ENCODE results near the gene CAMTA1.

CAMTA1 gene

DNA sequence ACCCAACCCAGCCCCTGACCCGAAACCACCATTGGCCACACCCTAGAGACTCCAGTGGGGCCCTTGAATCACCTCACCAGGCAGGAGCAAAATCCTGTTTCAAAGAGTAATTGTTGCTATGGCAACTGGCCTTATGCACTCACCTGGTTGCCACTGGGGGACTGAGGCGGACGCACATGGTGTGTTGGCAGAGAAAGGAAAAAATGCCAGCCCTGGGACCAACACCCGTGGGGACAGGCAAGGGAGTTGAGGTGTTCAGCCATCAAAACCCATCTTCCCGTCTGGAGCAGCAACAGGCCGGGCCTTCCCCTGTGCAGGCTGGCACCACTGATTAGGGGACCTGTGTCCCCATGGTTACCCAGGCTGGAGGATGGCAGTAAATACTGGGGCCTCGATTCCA lies 590.1 kb downstream of the CAMTA1 start:
- H3K4me3 ChIP-seq (ENCODE audit: low read depth, low read length): no peak overlapping the region
- H3K9me3 ChIP-seq (ENCODE audit: control insufficient read depth, insufficient read depth, low read depth, low read length): no peaks in the 10 kb centered on the region
- H3K4me1 ChIP-seq (ENCODE audit: control insufficient read depth, insufficient read depth, low read length): peaks cover 7% of the 10 kb centered on the region
- no peak overlapping the region for H3K27ac ChIP-seq (ENCODE audit: extremely low read depth, low read depth, low read length)
- no peaks in the 10 kb centered on the region for H3K36me3 ChIP-seq (ENCODE audit: control insufficient read depth in 2 of 2, insufficient read depth in 1 of 2, low read length in 2 of 2)
- ChIA-PET CTCF (no interaction called here), POLR2A (no interaction called here)
- TF ChIP-seq ZNF670 (tag by site-specific recombination; IDR thresholded peaks at IDR 0.05; ENCODE audit: low read depth) (no peak), ZNF274 (IDR thresholded peaks at IDR 0.05; ENCODE audit: low read length) (no peak), ZNF274 (tag by site-specific recombination; IDR thresholded peaks at IDR 0.05; ENCODE audit: borderline replicate concordance) (no peak), ZNF426 (tag by site-specific recombination; IDR thresholded peaks at IDR 0.05) (no peak), ZNF544 (tag by site-specific recombination; IDR thresholded peaks at IDR 0.05) (no peak), PBX3 (CRISPR knock-in tag; IDR thresholded peaks at IDR 0.05) (no peak), ZSCAN23 (tag by site-specific recombination; IDR thresholded peaks at IDR 0.05) (no peak), ZNF335 (tag by site-specific recombination; conservative IDR thresholded peaks at IDR 0.05) (no peak), ZNF311 (tag by site-specific recombination; IDR thresholded peaks at IDR 0.05; ENCODE audit: borderline replicate concordance) (no peak), KLF7 (tag by site-specific recombination; IDR thresholded peaks at IDR 0.05; ENCODE audit: borderline replicate concordance) (no peak), ZNF610 (tag by site-specific recombination; IDR thresholded peaks at IDR 0.05; ENCODE audit: borderline replicate concordance) (no peak), KLF1 (tag by site-specific recombination; IDR thresholded peaks at IDR 0.05) (no peak), SCRT2 (tag by site-specific recombination; IDR thresholded peaks at IDR 0.05) (no peak)
- TF ChIP-seq, protein P1, sequence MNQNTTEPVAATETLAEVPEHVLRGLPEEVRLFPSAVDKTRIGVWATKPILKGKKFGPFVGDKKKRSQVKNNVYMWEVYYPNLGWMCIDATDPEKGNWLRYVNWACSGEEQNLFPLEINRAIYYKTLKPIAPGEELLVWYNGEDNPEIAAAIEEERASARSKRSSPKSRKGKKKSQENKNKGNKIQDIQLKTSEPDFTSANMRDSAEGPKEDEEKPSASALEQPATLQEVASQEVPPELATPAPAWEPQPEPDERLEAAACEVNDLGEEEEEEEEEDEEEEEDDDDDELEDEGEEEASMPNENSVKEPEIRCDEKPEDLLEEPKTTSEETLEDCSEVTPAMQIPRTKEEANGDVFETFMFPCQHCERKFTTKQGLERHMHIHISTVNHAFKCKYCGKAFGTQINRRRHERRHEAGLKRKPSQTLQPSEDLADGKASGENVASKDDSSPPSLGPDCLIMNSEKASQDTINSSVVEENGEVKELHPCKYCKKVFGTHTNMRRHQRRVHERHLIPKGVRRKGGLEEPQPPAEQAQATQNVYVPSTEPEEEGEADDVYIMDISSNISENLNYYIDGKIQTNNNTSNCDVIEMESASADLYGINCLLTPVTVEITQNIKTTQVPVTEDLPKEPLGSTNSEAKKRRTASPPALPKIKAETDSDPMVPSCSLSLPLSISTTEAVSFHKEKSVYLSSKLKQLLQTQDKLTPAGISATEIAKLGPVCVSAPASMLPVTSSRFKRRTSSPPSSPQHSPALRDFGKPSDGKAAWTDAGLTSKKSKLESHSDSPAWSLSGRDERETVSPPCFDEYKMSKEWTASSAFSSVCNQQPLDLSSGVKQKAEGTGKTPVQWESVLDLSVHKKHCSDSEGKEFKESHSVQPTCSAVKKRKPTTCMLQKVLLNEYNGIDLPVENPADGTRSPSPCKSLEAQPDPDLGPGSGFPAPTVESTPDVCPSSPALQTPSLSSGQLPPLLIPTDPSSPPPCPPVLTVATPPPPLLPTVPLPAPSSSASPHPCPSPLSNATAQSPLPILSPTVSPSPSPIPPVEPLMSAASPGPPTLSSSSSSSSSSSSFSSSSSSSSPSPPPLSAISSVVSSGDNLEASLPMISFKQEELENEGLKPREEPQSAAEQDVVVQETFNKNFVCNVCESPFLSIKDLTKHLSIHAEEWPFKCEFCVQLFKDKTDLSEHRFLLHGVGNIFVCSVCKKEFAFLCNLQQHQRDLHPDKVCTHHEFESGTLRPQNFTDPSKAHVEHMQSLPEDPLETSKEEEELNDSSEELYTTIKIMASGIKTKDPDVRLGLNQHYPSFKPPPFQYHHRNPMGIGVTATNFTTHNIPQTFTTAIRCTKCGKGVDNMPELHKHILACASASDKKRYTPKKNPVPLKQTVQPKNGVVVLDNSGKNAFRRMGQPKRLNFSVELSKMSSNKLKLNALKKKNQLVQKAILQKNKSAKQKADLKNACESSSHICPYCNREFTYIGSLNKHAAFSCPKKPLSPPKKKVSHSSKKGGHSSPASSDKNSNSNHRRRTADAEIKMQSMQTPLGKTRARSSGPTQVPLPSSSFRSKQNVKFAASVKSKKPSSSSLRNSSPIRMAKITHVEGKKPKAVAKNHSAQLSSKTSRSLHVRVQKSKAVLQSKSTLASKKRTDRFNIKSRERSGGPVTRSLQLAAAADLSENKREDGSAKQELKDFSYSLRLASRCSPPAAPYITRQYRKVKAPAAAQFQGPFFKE (tag by site-specific recombination; IDR thresholded peaks at IDR 0.05; ENCODE audit: borderline replicate concordance): no peak
- TF ChIP-seq, protein P2, sequence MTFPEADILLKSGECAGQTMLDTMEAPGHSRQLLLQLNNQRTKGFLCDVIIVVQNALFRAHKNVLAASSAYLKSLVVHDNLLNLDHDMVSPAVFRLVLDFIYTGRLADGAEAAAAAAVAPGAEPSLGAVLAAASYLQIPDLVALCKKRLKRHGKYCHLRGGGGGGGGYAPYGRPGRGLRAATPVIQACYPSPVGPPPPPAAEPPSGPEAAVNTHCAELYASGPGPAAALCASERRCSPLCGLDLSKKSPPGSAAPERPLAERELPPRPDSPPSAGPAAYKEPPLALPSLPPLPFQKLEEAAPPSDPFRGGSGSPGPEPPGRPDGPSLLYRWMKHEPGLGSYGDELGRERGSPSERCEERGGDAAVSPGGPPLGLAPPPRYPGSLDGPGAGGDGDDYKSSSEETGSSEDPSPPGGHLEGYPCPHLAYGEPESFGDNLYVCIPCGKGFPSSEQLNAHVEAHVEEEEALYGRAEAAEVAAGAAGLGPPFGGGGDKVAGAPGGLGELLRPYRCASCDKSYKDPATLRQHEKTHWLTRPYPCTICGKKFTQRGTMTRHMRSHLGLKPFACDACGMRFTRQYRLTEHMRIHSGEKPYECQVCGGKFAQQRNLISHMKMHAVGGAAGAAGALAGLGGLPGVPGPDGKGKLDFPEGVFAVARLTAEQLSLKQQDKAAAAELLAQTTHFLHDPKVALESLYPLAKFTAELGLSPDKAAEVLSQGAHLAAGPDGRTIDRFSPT (tag by site-specific recombination; IDR thresholded peaks at IDR 0.05): no peak

Data from HEK293 (cell line).